ENCODE measurements around the gene SLC33A1. TPM values are rescaled to one million over a fixed set of nuclear protein-coding genes. Genes with fewer than 3 reads are reported as not detected.

The SLC33A1 gene
- total RNA-seq, 6 experiments from 2014 or later: 20.7 to 31.8 (median 26.9) TPM

- H3K27ac Mint-ChIP-seq: no peak overlapping the region
- no peak for DNase-seq
- no peaks in the 10 kb centered on the region for H3K27me3 Mint-ChIP-seq (ENCODE audit: insufficient read depth)
- peaks cover 11% of the 10 kb centered on the region for H3K36me3 Mint-ChIP-seq (ENCODE audit: low read depth)
- no peaks in the 10 kb centered on the region for H3K9me3 Mint-ChIP-seq
- no peaks in the 10 kb centered on the region for H3K4me1 Mint-ChIP-seq (ENCODE audit: low read depth)
- no peak for TF ChIP-seq CTCF (IDR thresholded peaks at IDR 0.05)
- H3K4me3 Mint-ChIP-seq: no peak overlapping the region
Observed at GRCh38 chr3:155791190-155791589, 63.0 kb downstream of the SLC33A1 start.

GRCh38 chr3:155790272-155790925, 63.8 kb downstream of the SLC33A1 start:
- Mint-ChIP-seq H3K9me3 (no peaks in the 10 kb centered on the region), H3K27ac (no peak overlapping the region), H3K27me3 (ENCODE audit: insufficient read depth) (no peaks in the 10 kb centered on the region), H3K4me3 (no peak overlapping the region), H3K4me1 (ENCODE audit: low read depth) (no peaks in the 10 kb centered on the region), H3K36me3 (ENCODE audit: low read depth) (peaks cover 7% of the 10 kb centered on the region)
- TF ChIP-seq CTCF (IDR thresholded peaks at IDR 0.05): no peak
- no peak for DNase-seq

- no peak for DNase-seq
- TF ChIP-seq CTCF (IDR thresholded peaks at IDR 0.05): no peak
- Mint-ChIP-seq H3K4me1 (ENCODE audit: low read depth) (no peaks in the 10 kb centered on the region), H3K4me3 (no peak overlapping the region), H3K27ac (no peak overlapping the region), H3K27me3 (ENCODE audit: insufficient read depth) (no peaks in the 10 kb centered on the region), H3K9me3 (peaks cover 8% of the 10 kb centered on the region), H3K36me3 (ENCODE audit: low read depth) (peaks cover 8% of the 10 kb centered on the region)
Observed at GRCh38 chr3:155785662-155786295, 68.4 kb downstream of the SLC33A1 start.

DNA sequence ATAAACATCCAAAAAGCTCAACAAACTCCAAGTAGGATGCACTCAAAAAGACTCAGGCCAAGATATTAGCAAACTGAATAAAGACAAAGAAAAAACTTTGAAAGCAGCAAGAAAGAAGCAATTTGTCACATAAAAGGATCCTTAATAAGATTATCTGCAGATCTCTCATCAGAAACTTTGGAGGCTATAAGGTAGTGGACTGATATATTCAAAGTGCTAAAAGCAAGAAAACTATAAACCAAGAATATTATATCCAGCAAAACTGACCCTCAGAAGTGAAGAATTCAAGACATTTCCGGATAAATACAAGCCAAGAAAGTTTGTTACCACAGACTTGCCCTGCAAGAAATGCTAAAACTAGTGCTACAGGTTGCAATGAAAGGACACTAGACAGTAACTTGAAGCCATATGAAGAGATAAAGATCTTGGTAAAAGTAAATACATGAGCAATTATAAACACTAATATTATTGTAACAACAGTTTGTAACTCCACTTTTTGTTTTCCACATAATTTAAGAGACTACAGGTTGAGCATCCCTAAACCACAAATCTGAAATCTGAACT, 71.8 kb downstream of the SLC33A1 start:
- Mint-ChIP-seq H3K4me3 (no peak overlapping the region), H3K27ac (no peak overlapping the region), H3K27me3 (ENCODE audit: insufficient read depth) (no peaks in the 10 kb centered on the region), H3K36me3 (ENCODE audit: low read depth) (peaks cover 8% of the 10 kb centered on the region), H3K9me3 (peaks cover 8% of the 10 kb centered on the region), H3K4me1 (ENCODE audit: low read depth) (peaks cover 11% of the 10 kb centered on the region)
- TF ChIP-seq CTCF (IDR thresholded peaks at IDR 0.05): no peak
- no peak for DNase-seq

DNA sequence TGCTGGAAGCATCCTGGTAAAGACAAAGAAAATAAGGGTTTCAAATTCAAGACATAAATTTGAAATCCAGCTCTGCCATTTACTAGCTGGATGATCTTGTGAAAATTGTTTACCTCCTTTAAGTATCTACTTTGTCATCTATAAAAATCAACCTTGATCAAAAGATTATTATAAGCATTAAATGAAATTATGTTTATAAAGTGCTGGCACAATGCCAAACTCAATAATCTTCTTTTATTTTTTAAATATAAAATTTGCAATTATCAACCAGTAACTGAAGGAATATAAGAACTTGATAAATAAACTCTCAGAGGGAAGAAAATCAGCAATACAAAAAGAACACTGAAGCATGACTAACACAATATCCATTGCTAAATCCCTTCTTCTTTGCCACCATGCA, 73.9 kb downstream of the SLC33A1 start:
- Mint-ChIP-seq H3K4me1 (ENCODE audit: low read depth) (peaks cover 11% of the 10 kb centered on the region), H3K36me3 (ENCODE audit: low read depth) (peaks cover 8% of the 10 kb centered on the region), H3K9me3 (peaks cover 8% of the 10 kb centered on the region), H3K4me3 (no peak overlapping the region), H3K27ac (no peak overlapping the region), H3K27me3 (ENCODE audit: insufficient read depth) (no peaks in the 10 kb centered on the region)
- DNase-seq: no peak
- TF ChIP-seq CTCF (IDR thresholded peaks at IDR 0.05): no peak
